Measurements from ENCODE around the gene PLPP3.

DNA sequence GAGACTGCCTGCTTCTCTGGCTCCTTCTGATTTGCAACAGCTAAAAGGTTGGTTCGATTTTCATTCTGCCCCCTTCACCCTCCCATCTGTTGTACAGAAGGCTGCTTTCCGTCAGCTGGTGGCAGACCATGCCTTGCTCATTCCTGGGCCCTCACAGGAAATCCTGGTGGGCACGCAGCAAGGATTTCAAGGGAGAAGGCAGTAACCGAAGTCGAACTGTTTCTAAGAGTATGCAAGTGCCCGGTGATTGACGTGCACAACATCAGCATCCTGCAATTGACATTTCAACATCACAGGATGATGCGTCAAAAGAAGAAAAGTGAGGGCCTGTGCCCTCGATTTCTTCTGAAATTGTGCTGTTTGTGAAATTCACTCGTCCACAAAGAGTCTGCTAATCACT is 83.8 kb downstream of the PLPP3 start:
- TF ChIP-seq POLR2A (IDR thresholded peaks at IDR 0.05) (no peak), CTCF (IDR thresholded peaks at IDR 0.05) (no peak)

Measured in uterus (tissue), 2 donors.